ENCODE results near the gene SSH2. TPM values are rescaled to one million over a fixed set of nuclear protein-coding genes. Genes with fewer than 3 reads are reported as not detected.

SSH2 gene
- total and polyA plus RNA-seq, 2 experiments from 2014 or later = 9.9 to 12.7 TPM

GRCh38 chr17:29628644-29629043, 301.4 kb downstream of the SSH2 start:
- no peaks in the 10 kb centered on the region for H3K9me3 ChIP-seq (ENCODE audit: low read depth)
- H3K4me3 ChIP-seq = no peak overlapping the region
- no peak for DNase-seq (ENCODE audit: low spot score)
- 95% methylated on average over 2 of the region's 2 CpGs for WGBS (ENCODE audit: low lambda C conversion rate, missing lambda C conversion rate)
- no peaks in the 10 kb centered on the region for H3K9me2 ChIP-seq (replicated peaks; ENCODE audit: insufficient read depth)
- TF ChIP-seq EZH2phosphoT487 (IDR thresholded peaks at IDR 0.05; ENCODE audit: low read depth, severe bottlenecking, unreplicated experiment) (no peak), EZH2 (IDR thresholded peaks at IDR 0.05; ENCODE audit: borderline replicate concordance) (no peak), CTCF (IDR thresholded peaks at IDR 0.05; ENCODE audit: poor library complexity) (no peak)
- no peaks in the 10 kb centered on the region for H3K4me1 ChIP-seq (ENCODE audit: insufficient read depth)
- H3K79me2 ChIP-seq = no peaks in the 10 kb centered on the region
- H4K20me1 ChIP-seq (ENCODE audit: insufficient read depth, poor library complexity, severe bottlenecking) = no peaks in the 10 kb centered on the region
- no peaks in the 10 kb centered on the region for H3K36me3 ChIP-seq (replicated peaks; ENCODE audit: insufficient read depth, low read depth)
- H3K27me3 ChIP-seq = peaks cover 3% of the 10 kb centered on the region
- no peak overlapping the region for H3K4me2 ChIP-seq
- H2AFZ ChIP-seq = no peak overlapping the region
- no peak overlapping the region for H3K27ac ChIP-seq

- Histone ChIP-seq H3K9me2 (replicated peaks; ENCODE audit: insufficient read depth) (no peaks in the 10 kb centered on the region), H3K9me3 (ENCODE audit: low read depth) (no peaks in the 10 kb centered on the region), H3K4me3 (no peak overlapping the region), H3K79me2 (no peaks in the 10 kb centered on the region), H3K36me3 (replicated peaks; ENCODE audit: insufficient read depth, low read depth) (no peaks in the 10 kb centered on the region), H3K4me2 (no peak overlapping the region), H3K4me1 (ENCODE audit: insufficient read depth) (peaks cover 3% of the 10 kb centered on the region), H4K20me1 (ENCODE audit: insufficient read depth, poor library complexity, severe bottlenecking) (no peaks in the 10 kb centered on the region), H3K27me3 (peaks cover 10% of the 10 kb centered on the region), H3K27ac (no peak overlapping the region), H2AFZ (no peak overlapping the region)
- WGBS (ENCODE audit: low lambda C conversion rate, missing lambda C conversion rate) = 100% methylated on average over 1 of the region's 1 CpG
- no peak for DNase-seq (ENCODE audit: low spot score)
- TF ChIP-seq CTCF (IDR thresholded peaks at IDR 0.05; ENCODE audit: poor library complexity) (no peak), EZH2 (IDR thresholded peaks at IDR 0.05; ENCODE audit: borderline replicate concordance) (no peak), EZH2phosphoT487 (IDR thresholded peaks at IDR 0.05; ENCODE audit: low read depth, severe bottlenecking, unreplicated experiment) (no peak)
Observed at GRCh38 chr17:29627951-29628350, 302.1 kb downstream of the SSH2 start.

GRCh38 chr17:29625037-29625750, 304.8 kb downstream of the SSH2 start:
- Histone ChIP-seq H3K4me2 (no peak overlapping the region), H3K4me1 (ENCODE audit: insufficient read depth) (peaks cover 8% of the 10 kb centered on the region), H3K27me3 (peaks cover 28% of the 10 kb centered on the region), H3K9me3 (ENCODE audit: low read depth) (no peaks in the 10 kb centered on the region), H3K4me3 (no peak overlapping the region), H2AFZ (no peak overlapping the region), H3K79me2 (no peaks in the 10 kb centered on the region), H3K27ac (no peak overlapping the region), H3K36me3 (replicated peaks; ENCODE audit: insufficient read depth, low read depth) (no peaks in the 10 kb centered on the region), H3K9me2 (replicated peaks; ENCODE audit: insufficient read depth) (no peaks in the 10 kb centered on the region), H4K20me1 (ENCODE audit: insufficient read depth, poor library complexity, severe bottlenecking) (no peaks in the 10 kb centered on the region)
- no peak for TF ChIP-seq EZH2phosphoT487 (IDR thresholded peaks at IDR 0.05; ENCODE audit: low read depth, severe bottlenecking, unreplicated experiment)
- 84% methylated on average over 8 of the region's 8 CpGs for WGBS (ENCODE audit: low lambda C conversion rate, missing lambda C conversion rate)
- DNase-seq (ENCODE audit: low spot score) = no peak

GRCh38 chr17:29624586-29624985, 305.4 kb downstream of the SSH2 start:
- Histone ChIP-seq H3K9me2 (replicated peaks; ENCODE audit: insufficient read depth) (no peaks in the 10 kb centered on the region), H2AFZ (no peak overlapping the region), H3K4me2 (no peak overlapping the region), H3K4me3 (no peak overlapping the region), H3K27me3 (peaks cover 34% of the 10 kb centered on the region), H3K36me3 (replicated peaks; ENCODE audit: insufficient read depth, low read depth) (no peaks in the 10 kb centered on the region), H3K27ac (no peak overlapping the region), H4K20me1 (ENCODE audit: insufficient read depth, poor library complexity, severe bottlenecking) (no peaks in the 10 kb centered on the region), H3K9me3 (ENCODE audit: low read depth) (no peaks in the 10 kb centered on the region), H3K4me1 (ENCODE audit: insufficient read depth) (peaks cover 8% of the 10 kb centered on the region), H3K79me2 (no peaks in the 10 kb centered on the region)
- TF ChIP-seq CTCF (IDR thresholded peaks at IDR 0.05; ENCODE audit: poor library complexity) = no peak
- TF ChIP-seq EZH2 (IDR thresholded peaks at IDR 0.05; ENCODE audit: borderline replicate concordance) = no peak
- no peak for TF ChIP-seq EZH2phosphoT487 (IDR thresholded peaks at IDR 0.05; ENCODE audit: low read depth, severe bottlenecking, unreplicated experiment)
- 71% methylated on average over 4 of the region's 4 CpGs for WGBS (ENCODE audit: low lambda C conversion rate, missing lambda C conversion rate)
- no peak for DNase-seq (ENCODE audit: low spot score)
